HG03139 (cell line): ENCODE measurements around the gene ANK3.

Experiments used
- ATAC-seq: cut with Tn5 transposase; IDR thresholded peaks from one replicate; pipeline ENCODE4 v1.9.1; 2021; ENCODE audit not compliant: unreplicated experiment

The ANK3 gene

GRCh38 chr10:60236869-60237524 lies 152.7 kb downstream of the ANK3 start:
- ATAC-seq, result peak; percentile 95

- ATAC-seq, result no peak
Measured at GRCh38 chr10:60235001-60235400, 154.7 kb downstream of the ANK3 start.

DNA sequence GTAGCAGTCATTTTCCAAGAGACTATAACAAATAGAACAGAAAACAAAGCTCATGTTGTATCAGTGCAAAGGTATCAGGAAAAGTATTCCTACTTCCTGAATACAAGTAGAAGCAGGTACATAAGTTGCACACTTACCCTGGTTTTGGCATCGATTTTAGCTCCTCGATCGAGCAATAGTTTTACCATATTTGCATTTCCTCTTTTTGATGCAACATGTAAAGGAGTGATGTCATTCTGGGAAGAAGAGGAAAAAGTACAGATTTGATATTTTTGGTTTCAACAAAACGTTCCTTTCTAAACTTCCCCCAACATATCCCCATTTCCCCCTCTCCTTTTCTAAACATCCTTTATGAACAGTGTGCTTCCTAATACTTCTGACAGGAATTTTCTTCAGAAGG lies 155.1 kb downstream of the ANK3 start:
- ATAC-seq, result no peak

- no peak for ATAC-seq
Measured at GRCh38 chr10:60230892-60231291, 158.8 kb downstream of the ANK3 start.

DNA sequence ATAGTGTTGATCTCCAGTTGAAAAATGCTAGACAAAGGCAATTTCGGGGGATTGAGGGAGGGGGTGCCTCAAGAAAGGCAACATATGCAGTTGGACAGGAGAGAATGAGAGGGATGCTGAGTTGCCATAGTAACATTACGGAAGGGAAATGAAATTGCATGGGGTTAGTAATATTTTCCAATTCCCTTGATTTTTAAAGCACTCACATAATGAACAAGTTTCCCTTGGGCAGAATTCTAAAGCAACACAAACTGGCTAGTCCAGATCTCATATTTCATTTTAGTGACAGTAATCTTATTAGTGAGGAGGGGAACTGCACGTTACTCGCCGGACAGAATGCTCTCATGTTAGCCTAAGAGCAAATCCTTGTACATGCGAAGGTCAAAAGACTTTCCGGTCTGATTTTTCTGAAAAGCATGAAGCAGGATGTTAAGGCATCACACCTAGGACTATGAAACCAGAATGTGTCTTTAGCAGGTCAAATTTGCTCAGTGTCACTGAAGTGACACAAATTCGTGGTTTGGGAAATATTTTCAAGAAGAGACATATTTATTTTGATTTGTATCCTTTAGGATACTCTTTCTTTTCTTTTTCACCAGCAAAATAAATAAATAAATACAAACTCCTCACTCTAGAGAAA lies 165.5 kb downstream of the ANK3 start:
- ATAC-seq, result no peak

DNA sequence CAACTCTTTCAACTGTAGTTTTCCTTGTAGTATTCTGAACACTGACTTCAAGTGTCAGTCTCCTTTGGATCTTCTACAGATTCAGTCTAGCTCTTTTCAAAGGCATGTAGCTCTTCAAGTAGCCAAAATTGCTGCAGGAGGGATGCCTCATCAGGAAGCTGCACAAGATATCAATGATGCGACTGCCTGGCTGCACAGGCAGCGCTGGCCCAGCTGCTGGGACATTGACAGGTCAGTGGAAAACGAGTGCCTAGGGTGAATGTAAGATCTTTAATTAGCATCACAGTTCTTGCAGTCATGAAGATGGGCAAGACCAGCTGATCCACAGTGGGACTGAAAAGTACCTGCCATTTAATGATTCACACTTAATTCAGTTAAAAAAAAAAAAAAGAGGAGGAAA lies 167.6 kb downstream of the ANK3 start:
- no peak for ATAC-seq

DNA sequence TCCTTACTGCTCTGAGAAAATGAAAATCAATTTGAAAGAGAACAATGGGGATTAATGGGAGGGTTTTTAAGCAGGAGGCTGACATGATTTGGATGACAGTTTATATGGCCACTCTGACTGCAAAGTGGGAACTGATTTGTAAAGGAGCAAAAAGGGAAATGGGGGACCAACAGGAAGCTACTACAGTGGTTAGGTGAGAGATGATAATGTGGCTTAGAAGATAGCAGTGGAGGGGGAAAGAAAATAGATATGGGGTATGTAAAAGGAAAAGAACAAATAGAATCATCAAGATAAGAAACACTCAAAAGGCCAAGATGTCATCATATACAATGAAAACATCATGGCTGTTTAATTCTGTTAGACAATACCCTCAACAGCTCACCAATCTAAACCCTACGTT lies 177.5 kb downstream of the ANK3 start:
- ATAC-seq, result no peak

DNA sequence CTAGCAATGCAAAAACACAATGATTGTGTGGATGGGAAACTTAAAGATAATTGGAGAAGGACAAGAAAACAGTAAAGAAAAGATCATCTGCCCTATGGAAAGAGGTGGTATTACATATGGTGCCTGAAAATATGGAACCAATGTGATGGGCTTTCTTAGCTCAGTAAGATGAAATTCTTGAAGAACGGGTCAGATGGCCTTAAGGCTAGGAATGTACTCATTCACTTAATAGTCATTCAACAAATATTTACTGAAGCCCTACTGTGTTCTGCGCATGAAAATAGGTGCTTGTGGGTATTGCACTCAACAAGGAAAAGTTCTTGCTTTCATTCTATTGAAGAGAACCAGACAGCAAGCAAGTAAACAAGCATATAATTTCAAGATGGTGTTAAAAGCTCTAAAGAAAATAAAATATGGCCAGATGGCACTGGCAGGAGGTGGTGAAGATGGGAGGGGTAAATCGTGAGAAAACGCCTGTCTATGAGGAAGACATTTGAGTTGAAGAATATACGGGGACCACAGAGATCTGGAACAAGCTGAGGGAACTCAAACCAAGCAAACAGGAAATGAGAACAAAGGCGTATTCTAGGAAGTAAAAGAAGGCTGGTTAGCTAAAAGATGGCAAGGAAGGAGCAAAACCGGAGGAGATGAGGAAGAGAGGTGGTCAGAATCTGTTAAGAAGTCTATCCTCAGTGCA lies 179.7 kb downstream of the ANK3 start:
- ATAC-seq, result no peak

- ATAC-seq, result no peak
Measured at GRCh38 chr10:60208676-60209269, 180.9 kb downstream of the ANK3 start.

DNA sequence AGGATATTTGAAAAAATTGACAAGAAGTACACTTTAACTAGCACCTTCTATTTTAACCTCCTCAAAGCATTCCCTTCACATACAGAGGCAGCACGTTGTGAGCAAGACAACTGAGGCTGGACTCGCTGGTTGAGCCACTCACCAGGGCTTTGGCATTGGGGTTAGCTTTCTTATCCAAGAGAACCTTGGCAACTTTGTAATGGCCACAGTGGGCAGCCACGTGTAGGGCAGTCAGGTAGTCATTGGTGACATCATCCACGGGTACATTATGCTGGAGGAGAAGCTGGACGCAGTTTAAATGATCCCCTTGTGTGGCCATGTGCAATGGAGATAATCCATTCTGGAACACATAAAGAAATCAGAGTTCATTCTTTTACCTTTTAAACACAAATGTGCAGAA lies 181.8 kb downstream of the ANK3 start:
- no peak for ATAC-seq

DNA sequence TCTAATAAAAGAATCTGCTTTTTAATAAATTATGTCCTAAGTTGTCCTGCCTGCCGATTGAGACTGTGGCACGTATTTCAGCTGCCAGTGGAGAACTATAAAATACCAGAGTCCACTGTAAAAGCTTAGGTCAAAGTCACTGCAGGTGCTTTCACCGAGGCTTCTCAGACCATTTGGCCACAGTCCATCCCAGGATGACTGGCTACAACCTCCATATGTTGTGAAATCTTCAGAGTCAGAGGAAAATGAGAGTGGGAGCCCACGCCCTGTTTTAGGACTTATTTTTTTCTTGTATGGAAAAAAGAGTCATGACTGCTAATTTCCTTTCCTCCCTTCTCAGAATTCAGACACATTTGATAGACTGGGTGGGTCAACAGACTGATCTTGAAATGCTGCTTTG lies 182.9 kb downstream of the ANK3 start:
- no peak for ATAC-seq

DNA sequence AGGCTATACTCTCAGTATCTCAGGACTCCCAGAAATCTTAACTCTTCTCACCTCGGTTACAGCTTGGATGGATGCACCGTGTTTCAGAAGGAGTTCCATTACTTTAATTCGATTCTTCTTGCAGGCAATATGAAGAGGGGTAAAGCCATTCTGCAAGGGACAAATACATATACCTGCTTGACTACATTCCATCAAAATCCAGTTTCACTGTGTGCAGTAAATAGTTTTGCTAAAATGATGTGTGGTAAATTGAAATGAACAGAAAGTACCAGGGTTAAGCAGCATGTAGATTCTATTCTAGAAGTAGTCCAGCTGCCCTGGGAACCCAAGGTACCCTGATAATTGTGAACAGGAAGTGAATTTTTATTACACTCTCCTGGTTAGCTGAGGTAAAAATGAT lies 183.9 kb downstream of the ANK3 start:
- no peak for ATAC-seq

DNA sequence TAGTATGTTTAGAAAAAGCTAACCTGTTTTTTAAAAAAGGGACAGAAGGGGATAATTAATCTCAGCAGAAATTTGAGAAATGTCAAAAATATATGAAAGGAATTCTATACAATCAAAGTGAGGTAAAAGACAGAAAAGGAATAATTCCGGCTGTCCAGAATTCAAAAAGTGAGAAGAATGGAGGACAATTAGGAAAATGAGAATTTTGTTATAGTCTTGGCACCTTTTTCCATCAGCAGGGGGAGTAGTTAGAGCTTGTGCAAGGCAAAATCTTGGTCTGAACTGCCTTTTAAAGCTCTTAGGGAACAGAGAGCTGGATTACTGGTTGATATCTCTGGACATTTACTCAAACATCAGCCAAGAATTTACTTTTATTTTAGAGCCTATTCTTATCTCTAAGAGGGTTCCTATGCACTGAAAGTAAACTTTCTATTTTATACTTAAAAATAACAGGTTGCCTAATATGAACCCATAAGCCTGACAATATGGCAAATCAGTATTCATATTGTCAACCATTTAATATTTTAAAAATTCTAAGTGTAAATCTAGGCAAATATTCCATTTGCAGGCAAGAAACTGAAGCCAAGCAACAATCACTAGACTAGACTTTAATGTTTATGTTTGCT lies 185.6 kb downstream of the ANK3 start:
- no peak for ATAC-seq

GRCh38 chr10:60200682-60201053 lies 189.0 kb downstream of the ANK3 start:
- no peak for ATAC-seq

- ATAC-seq, result no peak
Measured at GRCh38 chr10:60200012-60200681, 189.5 kb downstream of the ANK3 start.

DNA sequence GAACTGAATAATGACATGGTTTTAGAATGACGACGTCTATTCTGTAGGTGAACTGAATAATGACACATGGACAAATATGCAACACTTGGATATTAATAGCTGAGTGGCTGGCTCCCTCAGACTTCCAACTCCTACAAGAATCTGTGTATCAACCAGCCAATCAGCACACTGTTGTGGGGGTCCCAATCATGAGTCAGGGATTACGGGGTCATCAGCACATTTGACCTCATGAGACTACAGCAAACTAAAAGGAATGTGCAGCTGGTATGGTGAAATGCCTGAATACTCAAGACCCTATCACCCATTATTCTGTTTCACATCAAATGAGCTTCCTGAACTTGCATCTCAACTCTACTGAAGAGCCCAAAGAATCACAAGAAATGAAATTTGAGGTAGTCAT lies 192.5 kb downstream of the ANK3 start:
- ATAC-seq, result no peak

GRCh38 chr10:60194421-60194820 lies 195.3 kb downstream of the ANK3 start:
- no peak for ATAC-seq

GRCh38 chr10:60192946-60193345 lies 196.7 kb downstream of the ANK3 start:
- ATAC-seq, result no peak

GRCh38 chr10:60189861-60190475 lies 199.7 kb downstream of the ANK3 start:
- no peak for ATAC-seq

- no peak for ATAC-seq
Measured at GRCh38 chr10:60188548-60188947, 201.1 kb downstream of the ANK3 start.

DNA sequence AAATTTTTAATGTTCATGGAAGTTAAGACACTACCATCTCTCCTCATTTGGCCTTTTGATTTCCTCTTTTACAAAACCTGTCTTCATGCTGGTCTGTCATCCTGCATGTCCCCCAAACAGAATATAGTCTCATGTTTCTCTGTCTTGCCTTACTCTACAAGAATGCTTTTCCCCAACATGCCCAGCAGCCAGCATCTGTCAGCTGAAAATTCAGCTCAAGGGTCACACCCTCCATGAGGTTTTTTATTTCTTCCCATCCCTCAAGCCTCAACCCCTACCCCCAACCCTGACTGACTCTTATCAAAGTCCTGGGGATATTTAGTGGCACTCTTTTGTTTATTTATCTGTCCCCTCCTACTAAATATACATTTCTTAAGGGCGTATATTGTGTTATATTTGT lies 202.0 kb downstream of the ANK3 start:
- ATAC-seq, result no peak
